HG03571 (cell line): ENCODE measurements around the gene DHX34.
"Not testable (repeated sequence)": the region's sequence is repeated elsewhere in the genome, so short reads cannot be mapped to it uniquely, and the experiment has no call there.

Source experiments
- ATAC-seq: cut with Tn5 transposase; IDR thresholded peaks from one replicate; pipeline ENCODE4 v1.9.1; 2021; ENCODE audit not compliant: unreplicated experiment

DHX34 gene

DNA sequence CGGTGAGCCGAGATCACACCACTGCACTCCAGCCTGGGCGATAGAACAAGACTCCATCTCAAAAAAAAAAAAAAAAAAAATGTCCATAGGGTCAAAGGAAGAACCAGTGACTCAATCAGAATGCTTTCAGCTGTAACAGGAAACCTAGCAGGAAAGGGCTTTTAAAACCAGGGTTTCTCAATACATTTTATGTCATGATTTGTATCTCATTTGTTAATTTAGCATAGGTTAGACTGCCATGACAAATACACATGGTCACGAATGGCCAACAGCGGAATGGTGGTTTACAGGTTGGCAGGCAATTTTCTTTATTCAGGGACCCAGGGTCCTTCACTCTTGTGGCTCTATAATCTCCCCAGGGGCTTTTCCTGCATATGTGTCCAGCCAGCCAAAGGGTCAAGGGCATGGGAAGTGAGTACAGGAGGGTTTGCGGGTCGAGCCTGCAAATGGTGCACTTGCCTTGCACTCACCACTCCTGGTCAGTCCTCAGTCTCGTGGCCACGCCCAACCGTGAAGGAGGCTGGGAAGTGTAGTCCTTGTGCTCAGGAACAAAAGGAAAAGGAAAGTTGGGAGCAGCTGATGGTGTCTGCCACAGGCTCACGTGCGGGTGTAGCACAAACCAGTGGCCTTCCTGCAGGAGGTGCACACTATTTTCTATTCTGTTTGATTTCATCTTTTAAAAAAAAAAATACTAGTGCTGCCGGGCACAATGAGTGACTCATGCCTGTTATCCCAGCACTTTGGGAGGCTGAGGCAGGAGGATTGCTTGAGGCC, 14.8 kb downstream of the DHX34 start:
- no peak for ATAC-seq

DNA sequence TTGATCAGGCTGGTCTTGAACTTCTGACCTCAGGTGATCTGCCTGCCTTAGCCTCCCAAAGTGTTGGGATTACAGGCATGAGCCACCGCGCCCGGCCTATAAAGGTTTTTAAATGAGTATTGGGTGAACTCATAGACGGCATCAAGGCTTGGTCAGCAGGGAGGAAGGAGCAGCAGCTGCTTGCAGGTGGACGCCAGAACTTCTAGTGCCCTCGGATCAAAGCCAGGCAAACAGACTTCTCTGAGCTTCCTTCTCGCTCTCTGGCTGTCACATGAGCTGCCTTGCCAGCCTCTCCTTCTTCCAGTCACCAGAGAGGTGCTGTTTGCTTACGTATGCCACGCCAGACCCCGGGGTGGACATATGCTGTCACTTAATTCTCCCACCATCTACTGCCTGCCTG, 16.3 kb downstream of the DHX34 start:
- ATAC-seq = not testable (repeated sequence)

DNA sequence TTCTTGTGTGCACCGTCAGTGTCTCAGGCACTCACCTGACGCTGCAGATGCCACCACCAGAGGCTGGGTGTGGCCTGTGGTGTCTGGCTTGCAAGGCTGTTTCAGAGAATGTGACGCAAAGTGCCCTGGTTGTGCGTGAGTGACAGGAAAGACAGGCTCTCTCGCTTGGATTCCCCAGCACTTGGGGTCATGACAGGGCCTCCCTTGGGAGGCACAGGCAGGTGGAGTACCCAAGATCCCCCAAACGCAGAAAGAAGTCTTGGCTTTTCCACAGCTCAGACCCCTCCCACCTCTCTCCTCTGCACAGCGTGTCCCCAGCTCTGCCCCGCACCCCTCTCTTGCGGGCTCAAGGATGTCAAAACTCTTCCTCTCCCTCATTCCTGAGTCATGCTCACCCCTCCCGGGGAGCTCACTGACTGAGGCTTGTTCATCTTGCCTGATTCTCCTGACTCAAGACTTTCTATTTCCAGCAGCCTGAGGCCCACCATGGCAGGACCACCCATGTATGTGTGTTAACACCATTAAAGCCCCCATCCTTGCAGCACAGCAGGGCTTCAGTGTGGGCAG, 21.0 kb downstream of the DHX34 start:
- no peak for ATAC-seq

DNA sequence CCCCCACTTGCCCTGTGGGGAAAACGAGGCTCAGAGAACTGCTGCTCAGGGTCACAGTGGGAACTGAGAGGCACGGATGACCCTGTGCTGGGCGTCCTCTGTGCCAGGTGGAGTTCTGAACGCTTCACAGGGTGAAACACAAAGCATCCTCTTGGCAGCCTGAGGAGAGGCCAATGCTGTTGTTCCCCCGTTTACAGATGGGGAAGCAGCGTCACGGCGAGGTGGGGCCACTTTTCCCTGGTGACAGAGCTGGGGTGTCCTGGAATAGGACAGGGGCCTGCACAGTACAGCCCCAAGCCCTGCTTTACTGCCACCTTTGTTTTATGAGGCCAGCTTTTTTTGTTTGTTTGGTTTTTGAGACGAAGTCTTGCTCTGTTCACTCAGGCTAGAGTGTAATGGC, 22.1 kb downstream of the DHX34 start:
- no peak for ATAC-seq

DNA sequence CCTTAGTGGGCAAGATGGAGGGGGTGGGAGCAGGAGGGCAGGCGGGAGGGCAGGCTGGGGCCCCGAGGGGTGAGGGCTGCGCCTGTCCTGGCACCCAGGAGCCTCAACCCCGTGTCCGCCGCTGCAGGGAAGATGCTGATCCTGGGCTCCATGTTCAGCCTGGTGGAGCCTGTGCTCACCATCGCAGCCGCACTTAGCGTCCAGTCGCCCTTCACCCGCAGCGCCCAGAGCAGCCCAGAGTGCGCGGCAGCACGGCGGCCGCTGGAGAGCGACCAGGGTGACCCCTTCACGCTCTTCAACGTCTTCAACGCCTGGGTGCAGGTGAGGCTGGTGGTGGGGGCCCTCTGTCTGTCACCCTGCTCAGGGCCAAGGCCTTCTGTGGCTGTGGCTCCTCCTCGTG, 23.5 kb downstream of the DHX34 start:
- ATAC-seq = no peak

DNA sequence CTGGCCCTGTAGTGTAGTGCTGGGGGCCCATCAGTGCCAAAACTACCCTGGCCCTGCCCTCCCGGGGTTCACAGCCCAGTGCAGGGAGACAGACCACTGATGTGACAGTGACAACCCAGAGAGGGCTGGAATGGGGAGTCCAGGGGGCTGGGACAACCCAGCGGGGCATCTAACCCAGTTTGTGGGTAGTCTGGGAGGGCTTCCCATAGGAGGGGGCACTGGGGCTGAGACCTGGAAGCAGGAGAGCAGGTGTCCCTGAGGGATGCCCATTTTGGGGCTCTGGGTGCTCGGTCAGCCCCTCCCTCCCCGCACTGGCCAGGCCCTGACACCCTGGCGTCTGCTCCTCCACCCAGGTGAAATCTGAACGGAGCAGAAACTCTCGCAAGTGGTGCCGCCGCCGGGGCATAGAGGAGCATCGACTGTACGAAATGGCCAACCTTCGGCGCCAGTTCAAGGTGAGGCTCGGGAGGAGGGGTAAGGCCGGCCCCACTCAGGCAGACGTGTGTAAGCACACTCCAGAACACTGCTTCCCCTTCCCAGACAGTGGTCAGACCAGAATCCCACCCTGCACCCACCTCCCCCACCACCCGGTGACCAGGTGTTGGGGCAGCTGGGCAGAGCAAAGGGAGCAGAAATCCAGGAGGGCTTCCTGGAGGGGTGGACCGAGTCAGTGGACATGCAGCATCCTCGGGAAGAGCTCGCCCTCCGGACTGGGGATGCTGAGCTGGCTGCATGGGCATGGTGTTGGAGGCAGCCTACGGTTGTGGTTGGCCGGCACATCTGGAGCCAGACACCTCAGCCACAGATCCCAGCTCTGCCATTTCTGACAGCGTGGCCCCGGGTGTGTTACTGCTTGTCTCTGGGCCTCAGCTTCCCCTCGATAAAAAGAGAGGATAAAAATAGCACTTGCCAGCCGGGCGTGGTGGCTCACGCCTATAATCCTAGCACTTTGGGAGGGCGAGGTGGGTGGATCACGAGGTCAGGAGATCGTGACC, 24.4 kb downstream of the DHX34 start:
- no peak for ATAC-seq

- ATAC-seq = no peak
Observed at GRCh38 chr19:47374876-47375693, 26.0 kb downstream of the DHX34 start.

- ATAC-seq = no peak
Observed at GRCh38 chr19:47375694-47376588, 26.8 kb downstream of the DHX34 start.

DNA sequence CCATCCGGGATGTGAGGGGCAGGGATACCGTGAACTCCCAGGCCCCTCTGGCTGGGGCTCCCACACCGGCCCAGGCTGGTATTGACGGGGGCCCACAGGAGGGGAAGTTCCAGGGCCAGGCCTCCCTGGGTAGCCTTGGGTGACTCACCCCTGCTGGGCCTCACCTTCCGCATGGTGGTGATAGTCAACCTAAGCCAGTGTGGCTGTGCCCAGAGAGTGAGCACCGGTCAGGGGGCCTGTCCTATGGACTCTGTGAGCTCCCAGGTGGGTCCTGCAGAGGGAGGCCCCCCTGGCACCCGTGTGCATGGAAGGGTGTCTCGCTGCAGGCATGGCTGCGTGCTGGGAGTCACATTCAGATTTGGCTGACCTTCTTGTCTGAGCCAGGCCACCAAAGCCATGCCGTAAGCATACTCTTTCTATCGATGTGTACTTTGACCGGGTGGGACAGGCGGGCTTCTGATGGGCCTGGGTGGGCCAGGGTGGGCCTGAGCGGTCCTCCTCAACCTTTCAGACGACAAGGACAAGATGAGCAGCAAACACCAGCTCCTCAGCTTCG, 27.6 kb downstream of the DHX34 start:
- ATAC-seq = no peak

- ATAC-seq = no peak
Observed at GRCh38 chr19:47377208-47377701, 28.1 kb downstream of the DHX34 start.

GRCh38 chr19:47377801-47378200, 28.7 kb downstream of the DHX34 start:
- no peak for ATAC-seq

GRCh38 chr19:47378246-47378645, 29.1 kb downstream of the DHX34 start:
- ATAC-seq = no peak

DNA sequence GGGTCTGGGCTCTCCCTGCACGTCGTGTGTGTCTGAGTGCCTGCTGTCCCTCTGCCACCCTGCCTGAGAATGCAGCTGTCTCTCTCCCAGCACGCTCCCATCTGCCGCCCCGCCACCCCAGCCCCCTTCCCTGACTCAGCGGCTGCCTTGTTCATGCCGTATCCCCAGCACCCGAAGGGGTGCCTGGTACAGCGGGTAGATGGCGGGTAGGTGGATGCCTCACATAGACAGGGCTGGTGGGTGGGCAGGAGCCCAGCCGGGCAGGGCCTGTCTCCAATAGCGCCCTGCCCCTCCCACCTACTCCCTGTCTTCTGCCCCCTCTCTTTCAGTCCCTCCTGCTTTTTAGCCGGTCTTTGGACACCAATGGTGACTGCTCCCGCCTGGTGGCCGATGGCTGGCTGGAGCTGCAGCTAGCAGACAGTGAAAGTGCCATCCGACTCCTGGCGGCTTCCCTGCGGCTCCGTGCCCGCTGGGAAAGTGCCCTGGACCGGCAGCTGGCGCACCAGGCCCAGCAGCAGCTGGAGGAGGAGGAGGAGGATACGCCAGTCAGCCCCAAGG, 30.3 kb downstream of the DHX34 start:
- ATAC-seq = no peak

DNA sequence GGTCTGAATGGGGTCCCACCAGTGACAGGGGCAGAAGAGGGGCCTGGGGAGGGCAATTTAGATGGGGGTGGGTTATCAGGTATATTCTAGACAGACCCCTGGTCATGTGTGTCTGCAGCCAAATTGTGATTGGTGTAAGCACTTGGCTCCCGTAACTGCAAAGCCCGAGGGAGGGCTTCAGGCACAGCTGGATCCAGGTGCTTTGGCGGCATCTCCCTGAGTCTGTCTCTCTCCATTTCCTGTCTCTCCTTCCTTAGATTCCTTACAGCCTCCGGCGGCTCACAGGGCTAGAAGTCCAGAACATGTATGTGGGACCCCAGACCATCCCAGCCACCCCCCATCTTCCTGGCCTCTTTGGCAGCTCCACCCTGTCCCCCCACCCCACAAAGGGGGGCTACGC, 31.4 kb downstream of the DHX34 start:
- ATAC-seq = no peak

- ATAC-seq = no peak
Observed at GRCh38 chr19:47381121-47381520, 32.0 kb downstream of the DHX34 start.

- ATAC-seq = no peak
Observed at GRCh38 chr19:47381653-47382279, 32.7 kb downstream of the DHX34 start.

DNA sequence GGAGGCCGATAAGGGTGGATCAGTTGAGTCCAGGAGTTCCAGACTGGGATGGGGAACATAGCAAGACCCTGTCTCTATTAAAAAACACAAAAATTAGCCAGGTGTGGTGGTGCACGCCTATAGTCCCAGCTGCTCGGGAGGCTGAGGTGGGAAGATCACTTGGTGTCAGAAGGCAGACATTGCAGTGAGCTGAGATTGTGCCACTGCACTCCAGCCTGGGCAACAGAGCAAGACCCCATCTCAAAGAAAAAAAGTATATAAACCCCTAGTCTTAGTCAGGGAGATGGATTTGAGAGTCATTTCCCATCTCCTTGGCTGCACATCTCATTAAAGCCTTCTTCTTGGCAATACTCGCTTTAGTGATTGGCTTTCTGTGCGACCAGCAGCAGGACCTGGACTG, 34.8 kb downstream of the DHX34 start:
- not testable (repeated sequence) for ATAC-seq

- not testable (repeated sequence) for ATAC-seq
Observed at GRCh38 chr19:47384533-47384932, 35.4 kb downstream of the DHX34 start.
